NAMALWA (cell line): ENCODE results near the gene PM20D2.

Source experiments
- DNase-seq: peaks from one replicate; pipeline ENCODE4 v3.0.0-alpha.2; 2015; ENCODE audit warnings: low spot score

PM20D2 gene

DNA sequence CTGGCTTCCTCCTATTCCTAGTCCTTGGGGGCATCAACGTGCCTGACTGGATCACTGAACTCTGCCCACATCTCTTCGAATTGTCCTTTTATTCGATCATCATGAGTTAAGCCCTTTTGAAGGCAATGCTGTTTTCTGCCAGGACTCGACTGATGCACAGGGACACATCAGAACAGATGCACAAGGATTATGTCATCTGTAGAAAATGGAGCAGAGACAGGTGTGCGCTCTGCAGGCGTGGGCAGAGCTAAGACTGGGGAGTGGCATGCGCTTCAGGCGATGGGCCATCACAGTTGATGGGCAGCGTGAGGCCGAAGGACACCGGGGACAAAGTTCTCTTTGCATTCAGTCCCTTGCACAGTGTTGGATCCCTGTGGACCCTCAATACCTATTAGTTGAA, 58.2 kb downstream of the PM20D2 start:
- no peak for DNase-seq

GRCh38 chr6:89205819-89206218, 60.0 kb downstream of the PM20D2 start:
- DNase-seq, result no peak

DNA sequence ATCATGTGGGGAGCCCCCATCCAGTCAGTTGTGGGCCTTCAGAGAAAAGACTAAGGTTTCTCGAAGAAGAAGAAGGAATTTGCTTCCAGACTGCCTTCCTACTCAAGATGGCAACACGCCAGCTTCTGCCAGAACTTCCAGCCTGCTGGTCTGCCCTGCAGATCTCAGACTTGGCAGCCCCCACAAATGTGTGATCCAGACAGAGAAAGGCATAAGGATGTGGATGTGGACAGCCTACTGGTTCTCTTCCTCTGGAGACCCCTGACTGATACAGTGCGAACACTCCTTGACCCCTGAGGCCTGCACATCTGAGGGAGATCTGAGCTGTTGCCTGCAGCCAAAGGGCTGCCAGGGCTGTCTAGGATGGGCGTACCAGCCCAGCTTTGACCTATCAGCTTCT, 62.7 kb downstream of the PM20D2 start:
- no peak for DNase-seq

GRCh38 chr6:89209457-89209856, 63.6 kb downstream of the PM20D2 start:
- DNase-seq, result peak; percentile 13

DNA sequence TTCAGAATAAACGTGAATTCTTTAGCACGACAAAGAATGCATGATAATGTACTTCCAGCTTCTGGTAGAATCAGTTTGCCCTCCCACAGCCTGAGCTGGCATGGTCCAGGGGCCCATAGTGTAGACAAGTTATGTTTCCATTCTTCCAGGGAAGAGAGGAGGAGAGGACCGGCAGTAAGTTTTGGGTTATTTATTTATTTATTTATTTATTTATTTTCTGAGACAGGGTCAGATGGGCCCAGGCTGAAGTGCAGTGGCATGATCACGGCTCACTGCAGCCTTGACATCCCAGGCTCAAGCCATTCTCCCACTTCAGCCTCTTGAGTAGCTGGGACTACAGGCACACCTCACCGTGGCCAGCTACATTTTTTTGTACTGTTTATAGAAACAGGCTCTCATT, 66.6 kb downstream of the PM20D2 start:
- DNase-seq, result no peak

- DNase-seq, result no peak
Observed at GRCh38 chr6:89214197-89214596, 68.3 kb downstream of the PM20D2 start.
